Renal cortical epithelial cell (primary cell): Measurements from ENCODE around the gene LPAR1. TPM values are rescaled to one million over a fixed set of nuclear protein-coding genes. Genes with fewer than 3 reads are reported as not detected.

Experiments
- DNase-seq: peaks from one replicate; pipeline ENCODE4 v3.0.0-alpha.2; 2011; ENCODE audit warnings: low read depth
- total RNA-seq: library from RNA; depleted of rRNA; stranded (reverse); fragments of >200 nt; gene quantifications from 2 replicates; pipeline ENCODE4 v1.2.3, GENCODE V29; 2014

LPAR1 gene
- total RNA-seq, 1 donor from 2014 or later, result 16.4 TPM

GRCh38 chr9:111037708-111038330 lies 451 bp downstream of the LPAR1 start:
- DNase-seq, result no peak

GRCh38 chr9:111037356-111037707 lies 938 bp downstream of the LPAR1 start:
- peak; percentile 55 for DNase-seq

GRCh38 chr9:111036946-111037345 lies 1.3 kb downstream of the LPAR1 start:
- DNase-seq, result peak; percentile 74

GRCh38 chr9:111036429-111036789 lies 1.9 kb downstream of the LPAR1 start:
- no peak for DNase-seq

DNA sequence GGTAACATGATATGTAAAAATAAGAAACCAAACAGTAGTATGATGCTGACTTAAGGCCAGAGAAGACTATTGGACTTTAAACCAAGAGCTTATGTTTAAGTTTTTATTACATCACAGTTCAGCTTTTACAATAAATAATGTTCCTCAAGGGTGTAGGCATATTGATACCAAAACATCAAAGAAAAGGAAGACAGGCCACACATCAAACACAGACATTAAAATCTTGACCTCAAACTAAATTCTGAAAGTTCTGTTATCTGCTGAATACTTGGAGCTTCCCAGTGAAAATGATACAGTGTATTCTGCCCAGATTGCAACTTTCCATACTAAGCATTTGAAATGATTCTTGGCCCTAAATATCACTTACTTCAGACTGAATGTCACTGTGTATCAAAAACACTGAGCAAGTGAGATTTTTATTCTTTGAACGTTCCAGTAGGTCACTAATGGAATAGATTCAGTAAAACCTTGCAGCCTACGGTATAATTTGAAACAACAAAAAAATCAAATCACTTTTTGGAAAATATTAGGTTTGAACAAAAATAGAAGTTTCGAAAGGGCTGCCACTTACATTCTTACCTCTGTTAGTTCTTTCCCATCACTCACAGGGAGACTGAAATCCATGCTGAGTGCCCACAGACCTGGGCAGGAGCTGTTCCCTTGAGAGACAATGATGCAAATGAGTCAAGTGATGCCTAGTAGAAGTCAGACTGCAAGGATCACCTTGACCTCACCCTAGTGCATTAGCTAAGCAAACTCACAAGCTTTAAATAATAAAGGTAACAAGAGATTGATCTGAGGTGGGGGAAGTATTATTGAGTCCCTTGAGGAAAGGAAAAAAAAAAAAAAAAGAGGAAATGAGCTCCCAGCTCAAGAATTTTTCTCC lies 2.5 kb downstream of the LPAR1 start:
- DNase-seq, result no peak

DNA sequence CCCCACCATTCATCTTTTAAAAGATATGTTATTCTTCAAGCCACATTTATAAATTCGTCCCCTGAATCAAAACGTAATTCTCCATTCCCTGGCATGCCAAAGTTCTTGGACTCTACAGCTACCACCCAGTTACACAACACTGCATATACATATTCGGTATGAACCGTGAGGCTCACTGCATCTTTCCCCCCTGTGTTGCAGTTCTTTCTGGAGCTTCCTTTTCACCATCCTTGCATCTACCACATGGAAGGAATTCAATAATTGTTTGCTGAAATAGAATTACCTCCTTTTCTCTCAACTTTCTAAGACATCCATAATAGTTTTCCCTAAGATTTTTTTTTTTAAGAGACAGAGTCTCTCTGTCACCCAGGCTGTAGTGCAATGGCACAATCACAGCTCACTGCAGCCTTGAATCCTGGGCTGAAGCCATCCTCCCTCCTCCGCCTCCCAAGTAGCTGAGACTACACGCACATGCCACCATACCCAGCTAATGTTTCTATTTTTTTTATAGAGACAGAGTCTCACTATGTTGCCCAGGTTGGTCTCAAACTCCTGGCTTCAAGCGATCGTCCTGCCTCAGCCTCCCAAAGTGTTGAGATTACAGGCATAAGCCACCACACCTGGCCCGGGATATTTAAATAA lies 3.3 kb downstream of the LPAR1 start:
- no peak for DNase-seq

DNA sequence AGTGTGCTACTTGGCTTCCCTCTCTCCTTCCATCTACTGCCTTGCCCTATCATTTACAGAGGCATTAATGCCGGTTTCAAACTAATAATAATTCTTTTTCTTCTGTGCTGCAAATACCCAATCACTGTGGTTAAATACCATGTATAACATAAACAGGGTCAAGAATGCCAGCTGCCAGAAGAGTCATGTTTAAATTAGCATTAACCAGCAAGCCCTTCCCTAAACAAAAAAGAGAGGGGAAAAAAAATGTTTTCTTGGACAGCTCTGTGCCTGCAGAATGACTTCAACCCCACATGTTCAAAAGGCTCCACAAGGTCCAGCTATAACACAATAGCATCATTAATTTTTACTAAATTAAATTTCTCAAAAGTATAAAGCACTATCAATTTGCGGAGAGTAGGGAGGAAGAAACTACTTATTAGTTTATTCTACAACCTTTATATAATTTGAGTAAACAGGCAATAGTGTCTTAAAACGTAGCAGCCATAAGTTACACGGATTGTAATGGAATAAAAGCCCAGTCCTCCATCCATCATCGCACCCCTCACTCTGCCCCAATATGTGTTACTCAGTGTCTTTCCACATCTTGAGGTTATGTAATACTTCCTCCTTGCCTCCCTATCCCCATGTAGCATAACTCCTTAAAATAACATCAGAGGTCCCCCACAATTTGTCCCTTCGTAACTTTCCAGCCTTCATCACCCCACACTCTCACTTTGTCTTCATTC lies 3.9 kb downstream of the LPAR1 start:
- DNase-seq, result no peak

GRCh38 chr9:111030492-111030891 lies 7.8 kb downstream of the LPAR1 start:
- DNase-seq, result no peak

DNA sequence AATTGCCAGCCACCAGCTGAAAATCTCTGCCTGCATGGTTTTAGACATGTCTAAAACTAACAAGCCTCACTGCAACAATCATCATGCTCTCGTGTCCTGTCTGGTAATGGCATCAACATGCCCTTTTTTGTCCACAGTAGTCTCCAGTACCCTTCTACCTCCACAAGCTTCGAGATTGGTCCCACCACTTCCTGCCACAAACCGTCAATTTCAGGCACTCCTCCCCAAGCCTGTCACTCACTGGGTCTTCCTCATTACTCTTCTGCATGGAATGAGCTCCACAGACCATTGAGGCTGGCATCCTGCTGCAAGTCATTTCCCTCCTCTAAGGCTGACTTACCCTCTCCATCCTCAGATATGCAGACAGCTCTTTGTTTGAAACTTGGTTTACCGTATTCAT lies 9.0 kb downstream of the LPAR1 start:
- DNase-seq, result no peak

- no peak for DNase-seq
Measured at GRCh38 chr9:111027798-111028197, 10.5 kb downstream of the LPAR1 start.

GRCh38 chr9:111023128-111023527 lies 15.1 kb downstream of the LPAR1 start:
- no peak for DNase-seq

DNA sequence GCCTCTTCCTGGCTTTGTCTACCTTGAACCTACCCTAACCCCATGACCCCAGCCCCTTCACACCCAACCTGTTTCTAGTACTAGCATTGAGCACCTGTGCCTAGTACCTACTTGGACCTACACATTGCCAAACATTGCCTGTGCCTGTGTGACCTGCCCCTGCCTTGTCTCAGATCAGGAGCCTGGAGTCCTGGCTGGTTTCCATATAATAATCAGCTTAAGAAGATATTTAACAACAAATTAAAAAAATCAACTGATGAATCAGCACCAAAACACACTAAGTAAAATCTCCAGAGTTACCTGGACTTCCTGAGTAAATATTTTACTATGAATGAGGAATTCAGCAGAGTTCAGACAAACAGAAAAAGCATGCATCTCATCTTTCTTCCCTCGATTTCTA lies 17.7 kb downstream of the LPAR1 start:
- DNase-seq, result peak; percentile 61

- DNase-seq, result no peak
Measured at GRCh38 chr9:111016426-111017045, 21.7 kb downstream of the LPAR1 start.

GRCh38 chr9:111016016-111016415 lies 22.3 kb downstream of the LPAR1 start:
- DNase-seq, result no peak

- no peak for DNase-seq
Measured at GRCh38 chr9:111013707-111014106, 24.6 kb downstream of the LPAR1 start.

DNA sequence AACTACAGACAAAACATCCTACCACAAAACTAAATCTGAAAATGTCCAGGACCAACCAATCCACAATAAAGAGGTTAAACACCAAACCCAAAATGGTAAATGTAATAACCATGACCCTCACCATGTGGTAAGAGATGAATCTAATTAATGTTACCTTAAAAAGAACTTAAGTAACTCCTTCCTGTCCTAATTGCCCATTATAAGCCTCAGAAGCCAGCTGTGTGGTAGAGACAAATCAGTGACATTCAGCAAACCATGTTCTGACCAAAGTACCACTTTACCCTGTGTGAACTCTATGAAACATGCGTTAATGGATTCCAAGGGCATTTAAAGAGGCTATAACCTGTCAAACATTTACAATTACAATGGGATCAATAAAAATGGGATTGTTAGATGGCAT lies 25.0 kb downstream of the LPAR1 start:
- DNase-seq, result peak; percentile 20

DNA sequence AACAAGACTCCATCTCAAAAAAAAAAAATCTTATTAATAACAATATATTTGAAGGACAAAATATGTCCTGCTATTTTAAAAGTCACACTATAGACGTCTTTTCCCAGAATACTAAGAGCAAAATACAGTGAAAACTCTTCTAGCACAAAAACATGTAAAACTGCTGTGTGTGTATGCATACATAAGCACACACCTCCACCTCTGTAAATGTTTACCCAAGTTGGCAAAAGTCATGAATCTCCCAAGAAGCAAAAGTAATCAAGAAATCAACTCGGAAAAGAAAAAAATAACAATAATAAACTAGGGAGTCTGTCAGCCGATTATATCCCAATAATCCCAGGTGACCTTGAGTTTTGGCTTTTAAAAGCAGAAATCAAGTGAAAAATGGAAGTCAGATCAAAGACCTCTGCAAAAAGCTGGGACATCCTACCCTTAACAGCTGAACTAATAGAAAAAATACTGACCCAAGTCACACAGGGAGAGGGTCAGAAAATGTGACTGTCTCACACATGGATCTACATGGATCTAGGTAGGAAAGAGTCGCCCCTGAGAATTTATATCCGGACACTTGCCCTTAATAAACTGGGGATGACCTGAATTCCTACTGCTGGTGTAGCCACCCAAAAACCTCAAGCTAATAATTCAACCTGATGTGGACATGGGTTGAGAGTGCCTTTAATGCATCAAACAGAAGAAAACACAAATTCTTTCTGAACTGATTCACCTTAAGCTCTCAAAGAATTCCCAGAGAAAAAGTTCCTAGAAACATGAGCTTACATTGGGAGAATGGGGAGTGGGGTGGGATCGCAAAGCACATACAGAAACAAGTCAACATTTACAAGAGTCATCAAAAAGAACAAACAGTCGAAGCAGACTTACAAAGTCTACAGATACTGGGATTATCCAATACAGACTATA lies 29.9 kb downstream of the LPAR1 start:
- peak; percentile 93 for DNase-seq

GRCh38 chr9:111005746-111006470 lies 32.4 kb downstream of the LPAR1 start:
- DNase-seq, result peak; percentile 75

- DNase-seq, result no peak
Measured at GRCh38 chr9:111004936-111005335, 33.3 kb downstream of the LPAR1 start.

- DNase-seq, result no peak
Measured at GRCh38 chr9:111003182-111003581, 35.1 kb downstream of the LPAR1 start.
